HEK293 (cell line): ENCODE results near the gene PDGFD.

Experiments used
- CTCF ChIA-PET: fragments of 350-600 bp; formaldehyde crosslinking; extraction: SDS; loops from one replicate; lab custom pipeline; 2021; ENCODE audit warnings: antibody characterized with exemption; lab: Yijun Ruan, JAX
- POLR2A ChIA-PET: fragments of 300-600 bp; formaldehyde crosslinking; extraction: SDS; loops from one replicate; lab custom pipeline; 2020; ENCODE audit warnings: antibody characterized with exemption, inconsistent platforms; lab: Yijun Ruan, JAX
- H3K27ac ChIP-seq: fragments of 200-500 bp; sonication (Bioruptor generic); 2 replicates; pipeline ENCODE4 v1.5.1; 2014; ENCODE audit warnings: low read depth, low read length, control low read depth, inconsistent platforms; ENCODE audit errors: extremely low read depth
- H3K36me3 ChIP-seq, 2 experiments: fragments of 200-500 bp in 1 of 2; sonication (Bioruptor generic) in 1 of 2; 1 replicate in 1 of 2; 2 replicates in 1 of 2; pipeline ENCODE4 v1.5.1; 2014 to 2017; ENCODE audit warnings: inconsistent platforms in 2 of 2, low read length in 2 of 2; ENCODE audit not compliant: control insufficient read depth in 2 of 2, insufficient read depth in 1 of 2
- H3K4me1 ChIP-seq: fragments of 200-500 bp; sonication (Bioruptor generic); 2 replicates; pipeline ENCODE4 v1.5.1; 2014; ENCODE audit warnings: mild to moderate bottlenecking, low read length, inconsistent platforms; ENCODE audit not compliant: control insufficient read depth, insufficient read depth
- H3K4me3 ChIP-seq: 2 replicates; pipeline ENCODE4 v1.5.1; 2011; ENCODE audit warnings: low read depth, mild to moderate bottlenecking, control low read depth, low read length, moderate library complexity
- H3K9me3 ChIP-seq: fragments of 200-500 bp; sonication (Bioruptor generic); 2 replicates; pipeline ENCODE4 v1.5.1; 2014; ENCODE audit warnings: low read depth, low read length, inconsistent platforms; ENCODE audit not compliant: control insufficient read depth, insufficient read depth
- BCL11A ChIP-seq: fragments of 450-650 bp; formaldehyde crosslinking; IDR thresholded peaks from 2 replicates; pipeline ENCODE4 v1.5.1; 2016; ENCODE audit warnings: low read depth, missing biosample characterization, missing genetic modification characterization
- GLIS2 ChIP-seq: fragments of 450-650 bp; formaldehyde crosslinking; IDR thresholded peaks from 2 replicates; pipeline ENCODE4 v1.5.1; 2016; ENCODE audit warnings: missing biosample characterization, missing genetic modification characterization
- PRDM1 ChIP-seq: fragments of 450-650 bp; formaldehyde crosslinking; IDR thresholded peaks from 2 replicates; pipeline ENCODE4; 2016; ENCODE audit warnings: missing biosample characterization, missing genetic modification characterization
- SALL2 ChIP-seq: fragments of 450-650 bp; formaldehyde crosslinking; IDR thresholded peaks from 2 replicates; pipeline ENCODE4 v1.5.0; 2017; ENCODE audit warnings: missing biosample characterization, mild to moderate bottlenecking, missing genetic modification characterization, borderline replicate concordance
- TRIM28 ChIP-seq: IDR thresholded peaks from 2 replicates; pipeline ENCODE4 v1.6.1; 2011; ENCODE audit warnings: low read length, control low read depth, borderline replicate concordance
- ZBTB20 ChIP-seq: fragments of 450-650 bp; formaldehyde crosslinking; IDR thresholded peaks from 2 replicates; pipeline ENCODE4 v1.5.1; 2016; ENCODE audit warnings: missing biosample characterization, missing genetic modification characterization
- ZBTB26 ChIP-seq: fragments of 450-650 bp; formaldehyde crosslinking; optimal IDR thresholded peaks from 2 replicates; pipeline ENCODE3; 2016; ENCODE audit warnings: missing biosample characterization, mild to moderate bottlenecking, missing genetic modification characterization
- ZFP41 ChIP-seq: fragments of 450-650 bp; formaldehyde crosslinking; IDR thresholded peaks from 2 replicates; pipeline ENCODE4 v1.5.1; 2016; ENCODE audit warnings: missing biosample characterization, missing genetic modification characterization, borderline replicate concordance
- ZNF112 ChIP-seq: fragments of 450-650 bp; formaldehyde crosslinking; IDR thresholded peaks from 2 replicates; pipeline ENCODE4 v1.5.0; 2017; ENCODE audit warnings: missing biosample characterization, missing genetic modification characterization
- ZNF140 ChIP-seq: fragments of 450-650 bp; formaldehyde crosslinking; IDR thresholded peaks from 2 replicates; pipeline ENCODE4 v1.5.1; 2016; ENCODE audit warnings: missing biosample characterization, missing genetic modification characterization
- ZNF174 ChIP-seq: fragments of 450-650 bp; formaldehyde crosslinking; IDR thresholded peaks from 2 replicates; pipeline ENCODE4 v1.5.0; 2017; ENCODE audit warnings: missing biosample characterization, mild to moderate bottlenecking, missing genetic modification characterization
- ZNF521 ChIP-seq: fragments of 450-650 bp; formaldehyde crosslinking; IDR thresholded peaks from 2 replicates; pipeline ENCODE4 v1.5.1; 2017; ENCODE audit warnings: missing biosample characterization, mild to moderate bottlenecking, missing genetic modification characterization
- ZNF544 ChIP-seq: fragments of 450-650 bp; formaldehyde crosslinking; IDR thresholded peaks from 2 replicates; pipeline ENCODE4 v1.5.0; 2017; ENCODE audit warnings: missing biosample characterization, missing genetic modification characterization
- ZNF600 ChIP-seq: fragments of 450-650 bp; formaldehyde crosslinking; IDR thresholded peaks from 2 replicates; pipeline ENCODE4 v1.5.1; 2016; ENCODE audit warnings: missing biosample characterization, missing genetic modification characterization

PDGFD gene

DNA sequence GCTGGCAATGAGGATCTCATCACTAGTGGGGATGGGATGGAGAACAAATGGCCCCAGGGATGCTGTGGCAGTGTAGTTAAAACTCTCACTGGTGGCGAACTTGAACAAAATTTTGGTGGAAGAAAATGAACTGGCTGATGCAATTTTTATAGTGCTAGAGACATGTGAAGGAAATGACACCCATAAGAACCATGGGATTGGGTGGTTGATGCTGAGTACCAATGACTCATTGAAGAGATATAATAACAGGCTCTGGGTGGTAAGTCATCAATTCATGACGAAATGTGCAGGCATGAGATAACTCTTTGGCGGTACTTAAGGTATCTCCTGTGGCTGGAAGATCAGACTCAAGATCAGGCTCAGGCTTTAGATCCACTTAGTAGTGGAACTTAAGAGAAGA lies 300.4 kb downstream of the PDGFD start:
- TF ChIP-seq ZBTB26 (tag by site-specific recombination) (no peak), SALL2 (tag by site-specific recombination) (no peak), ZNF521 (tag by site-specific recombination) (no peak), GLIS2 (tag by site-specific recombination) (no peak), PRDM1 (tag by site-specific recombination) (no peak), ZBTB20 (no peak)
- ChIA-PET POLR2A (no interaction called here), CTCF (no interaction called here)
- Histone ChIP-seq H3K27ac (no peak overlapping the region), H3K9me3 (no peaks in the 10 kb centered on the region), H3K4me1 (no peaks in the 10 kb centered on the region), H3K36me3 (no peaks in the 10 kb centered on the region), H3K4me3 (no peak overlapping the region)

DNA sequence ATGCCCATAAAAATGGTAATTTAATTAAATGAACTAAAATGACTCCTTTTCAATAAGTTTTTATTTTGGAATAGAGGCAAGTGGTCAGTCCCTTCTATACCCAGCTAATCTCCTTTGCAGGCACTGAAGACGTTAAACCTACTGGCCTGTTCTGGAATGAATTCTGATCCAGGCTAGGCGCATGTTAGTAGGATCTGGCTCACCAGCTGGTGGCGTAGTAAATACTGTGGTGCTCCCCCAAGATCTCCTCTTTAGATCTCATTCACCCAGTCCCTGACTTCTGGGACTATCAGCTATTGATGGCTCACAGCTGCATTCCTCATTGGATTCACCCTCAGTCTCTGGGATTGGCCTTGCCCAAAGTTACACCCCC lies 301.2 kb downstream of the PDGFD start:
- H3K27ac ChIP-seq, result no peak overlapping the region
- no peaks in the 10 kb centered on the region for H3K9me3 ChIP-seq
- ChIA-PET CTCF (no interaction called here), POLR2A (no interaction called here)
- H3K4me1 ChIP-seq, result no peaks in the 10 kb centered on the region
- H3K4me3 ChIP-seq, result no peak overlapping the region
- H3K36me3 ChIP-seq, result no peaks in the 10 kb centered on the region
- TF ChIP-seq ZNF174, result no peak
- TF ChIP-seq ZFP41 (tag by site-specific recombination), result no peak
- no peak for TF ChIP-seq TRIM28
- TF ChIP-seq ZNF112 (tag by site-specific recombination), result no peak
- no peak for TF ChIP-seq ZNF544
- no peak for TF ChIP-seq BCL11A (tag by site-specific recombination)

- Histone ChIP-seq H3K4me3 (no peak overlapping the region), H3K27ac (no peak overlapping the region), H3K36me3 (no peaks in the 10 kb centered on the region), H3K4me1 (no peaks in the 10 kb centered on the region), H3K9me3 (no peaks in the 10 kb centered on the region)
- ChIA-PET POLR2A (no interaction called here), CTCF (interaction anchor here (1.9 kb wide), 1 partner anchor 180 kb away, joined by 4 read pairs; no protein-coding TSS in a partner anchor)
- no peak for TF ChIP-seq ZNF140 (tag by site-specific recombination)
- no peak for TF ChIP-seq ZNF600 (tag by site-specific recombination)
Observed at GRCh38 chr11:103862094-103862801, 301.7 kb downstream of the PDGFD start.
